ENCODE data around the gene HMOX2. TPM values are rescaled to one million over a fixed set of nuclear protein-coding genes. Genes with fewer than 3 reads are reported as not detected.

Gene HMOX2, protein sequence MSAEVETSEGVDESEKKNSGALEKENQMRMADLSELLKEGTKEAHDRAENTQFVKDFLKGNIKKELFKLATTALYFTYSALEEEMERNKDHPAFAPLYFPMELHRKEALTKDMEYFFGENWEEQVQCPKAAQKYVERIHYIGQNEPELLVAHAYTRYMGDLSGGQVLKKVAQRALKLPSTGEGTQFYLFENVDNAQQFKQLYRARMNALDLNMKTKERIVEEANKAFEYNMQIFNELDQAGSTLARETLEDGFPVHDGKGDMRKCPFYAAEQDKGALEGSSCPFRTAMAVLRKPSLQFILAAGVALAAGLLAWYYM
- total RNA-seq (2014; rRNA removed; shearing (Covaris generic)) = 65.7 and 68.0 TPM in 2 replicates
- 33.8 and 37.9 TPM in 2 replicates for polyA plus RNA-seq (2015; cell fraction: cytosol; rRNA removed)
- 8.5 and 12.2 TPM in 2 replicates for polyA plus RNA-seq (2015; cell fraction: nucleus; rRNA removed)

DNA sequence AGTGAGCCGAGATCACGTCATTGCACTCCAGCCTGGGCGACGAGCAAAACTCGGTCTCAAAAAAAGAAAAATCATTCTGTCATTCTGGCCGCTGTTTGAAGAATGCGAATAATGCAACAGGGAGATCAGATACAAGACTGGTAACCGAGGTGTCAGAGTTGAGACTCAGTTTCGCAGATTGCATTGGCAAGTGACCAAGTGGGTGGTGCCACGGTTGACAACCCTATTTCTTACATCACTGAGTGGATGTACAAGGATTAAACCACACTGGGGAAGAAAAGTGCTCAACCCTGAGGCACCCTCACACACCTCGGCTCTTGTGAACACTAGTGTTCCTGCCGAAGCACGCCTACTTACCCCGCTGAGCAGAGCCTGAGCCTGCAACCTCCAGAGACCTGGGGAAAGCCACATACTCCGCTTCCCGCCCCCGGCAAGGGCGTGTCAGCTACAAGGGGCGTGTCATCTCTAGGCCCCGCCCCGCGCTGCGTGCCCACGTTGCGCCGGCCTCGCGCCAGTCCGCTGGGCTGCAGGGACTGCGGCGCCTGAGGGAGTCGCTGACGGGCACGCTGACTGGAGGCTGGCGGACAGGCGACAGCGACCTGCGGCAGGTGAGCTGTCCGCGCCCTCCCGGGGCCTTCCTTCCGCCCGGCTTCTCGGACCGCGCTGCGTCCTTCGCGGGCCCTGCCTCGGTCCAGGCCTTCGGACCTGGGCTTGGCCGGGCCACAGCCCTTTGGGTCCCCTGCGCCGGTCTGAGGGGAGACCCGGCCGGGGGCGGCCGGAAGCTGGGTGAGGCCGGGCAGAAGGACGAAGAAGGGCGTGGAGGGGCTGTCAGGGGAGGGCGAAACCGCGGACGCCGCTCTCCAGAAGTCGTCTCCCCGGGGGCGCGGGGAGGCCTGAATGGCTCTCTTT, at the start of gene HMOX2:
HMOX2 (plus strand) TSS at position 519 of the 909 bp plus-strand sequence. CDS start 29,127 bp downstream, outside the sequence.
- in situ Hi-C loops (cut with HindIII; ENCODE audit: low pct_unique_long_range_greater_than_20kb, low sequenced_read_pairs) = no loop called here
- peak; percentile 87 for DNase-seq (ENCODE audit: low read depth, low spot score)

DNA sequence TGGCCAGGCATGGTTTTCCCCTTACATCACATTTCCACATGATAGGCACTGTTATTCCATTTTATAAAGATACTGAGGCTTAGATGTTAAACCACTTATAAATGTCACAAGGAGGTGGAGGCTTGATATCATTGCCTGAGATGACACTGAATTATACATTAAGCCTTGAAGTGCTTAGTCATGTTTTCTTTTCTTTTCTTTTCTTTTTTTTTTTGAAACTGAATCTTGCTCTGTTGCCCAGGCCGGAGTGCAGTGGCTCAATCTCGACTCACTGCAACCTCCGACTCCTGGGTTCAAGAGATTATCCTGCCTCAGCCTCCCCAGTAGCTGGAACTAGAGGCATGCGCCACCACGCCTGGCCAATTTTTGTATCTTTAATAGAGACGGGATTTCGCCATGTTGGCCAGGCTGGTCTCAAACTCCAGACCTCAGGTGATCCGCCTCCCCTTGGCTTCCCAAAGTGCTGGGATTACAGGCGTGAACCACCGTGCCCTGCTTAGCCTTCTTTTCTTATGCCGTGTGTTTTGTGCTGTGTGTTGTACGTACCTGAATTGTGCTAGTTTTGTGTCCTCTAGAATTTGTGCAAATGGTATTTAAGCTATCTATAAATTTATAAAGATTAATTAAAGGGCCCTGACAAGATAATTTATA, 49.4 kb upstream of the HMOX2 start:
- DNase-seq (ENCODE audit: low read depth, low spot score) = no peak
- in situ Hi-C loops (cut with HindIII; ENCODE audit: low pct_unique_long_range_greater_than_20kb, low sequenced_read_pairs) = no loop called here

DNA sequence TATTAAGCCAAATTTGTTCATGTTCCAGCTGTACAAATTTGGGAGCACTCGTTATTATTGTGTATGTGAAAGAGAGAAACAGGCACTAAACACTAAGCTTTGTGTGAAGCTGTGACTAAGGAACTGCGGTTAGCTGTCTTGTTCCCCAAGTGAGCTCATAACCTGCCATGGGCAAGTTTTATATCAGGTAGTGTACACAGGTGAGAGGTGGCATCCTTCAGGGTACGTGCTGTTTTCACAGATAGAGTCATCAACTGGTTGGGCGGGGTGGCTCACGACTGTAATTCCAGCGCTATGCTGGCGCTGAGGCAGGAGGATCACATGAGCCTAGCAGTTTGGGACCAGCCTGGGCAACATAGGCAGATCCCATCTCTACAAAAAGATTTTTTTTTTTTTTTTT, 47.7 kb upstream of the HMOX2 start:
- in situ Hi-C loops (cut with HindIII; ENCODE audit: low pct_unique_long_range_greater_than_20kb, low sequenced_read_pairs) = no loop called here
- DNase-seq (ENCODE audit: low read depth, low spot score) = no peak

DNA sequence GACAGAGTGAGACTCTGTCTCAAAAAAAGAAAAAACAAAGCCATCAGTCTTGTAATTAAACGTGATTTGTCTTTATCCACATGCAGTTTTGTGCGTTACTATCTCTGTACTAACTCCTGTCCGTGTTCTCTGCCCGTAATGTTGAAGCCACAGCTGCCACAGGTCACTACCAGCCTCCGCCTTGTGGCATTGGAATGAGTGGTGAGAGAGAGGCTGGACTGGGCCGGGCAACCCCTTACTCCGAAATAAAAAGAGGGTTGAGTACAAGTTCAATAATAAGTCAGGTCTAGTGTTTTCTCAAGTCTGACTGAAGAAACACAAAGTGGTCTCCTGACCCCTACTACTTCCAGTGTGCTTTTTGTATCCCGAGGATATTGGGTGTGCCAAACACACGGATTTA, 45.2 kb upstream of the HMOX2 start:
- no peak for DNase-seq (ENCODE audit: low read depth, low spot score)
- in situ Hi-C loops (cut with HindIII; ENCODE audit: low pct_unique_long_range_greater_than_20kb, low sequenced_read_pairs) = no loop called here

DNA sequence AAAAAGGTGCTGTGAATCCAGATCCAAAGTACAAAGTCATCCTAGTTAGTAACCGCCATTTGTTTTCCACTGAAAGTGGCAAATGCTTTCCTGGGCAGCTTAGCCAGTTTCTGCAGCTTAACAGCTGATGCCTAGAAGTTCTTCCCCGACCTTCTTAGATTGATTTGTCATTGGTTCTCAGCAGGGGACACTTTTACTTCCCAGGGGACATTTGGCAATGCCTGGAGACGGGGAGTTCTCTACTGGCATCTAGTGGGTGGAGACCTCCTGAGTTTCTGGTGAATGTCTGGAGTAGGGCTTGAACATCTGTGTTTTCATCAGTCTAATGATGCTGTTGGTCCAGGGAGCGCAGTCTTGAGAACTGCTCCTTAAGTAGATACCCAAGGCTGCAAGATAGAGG, 43.0 kb upstream of the HMOX2 start:
- in situ Hi-C loops (cut with HindIII; ENCODE audit: low pct_unique_long_range_greater_than_20kb, low sequenced_read_pairs) = no loop called here
- DNase-seq (ENCODE audit: low read depth, low spot score) = no peak

DNA sequence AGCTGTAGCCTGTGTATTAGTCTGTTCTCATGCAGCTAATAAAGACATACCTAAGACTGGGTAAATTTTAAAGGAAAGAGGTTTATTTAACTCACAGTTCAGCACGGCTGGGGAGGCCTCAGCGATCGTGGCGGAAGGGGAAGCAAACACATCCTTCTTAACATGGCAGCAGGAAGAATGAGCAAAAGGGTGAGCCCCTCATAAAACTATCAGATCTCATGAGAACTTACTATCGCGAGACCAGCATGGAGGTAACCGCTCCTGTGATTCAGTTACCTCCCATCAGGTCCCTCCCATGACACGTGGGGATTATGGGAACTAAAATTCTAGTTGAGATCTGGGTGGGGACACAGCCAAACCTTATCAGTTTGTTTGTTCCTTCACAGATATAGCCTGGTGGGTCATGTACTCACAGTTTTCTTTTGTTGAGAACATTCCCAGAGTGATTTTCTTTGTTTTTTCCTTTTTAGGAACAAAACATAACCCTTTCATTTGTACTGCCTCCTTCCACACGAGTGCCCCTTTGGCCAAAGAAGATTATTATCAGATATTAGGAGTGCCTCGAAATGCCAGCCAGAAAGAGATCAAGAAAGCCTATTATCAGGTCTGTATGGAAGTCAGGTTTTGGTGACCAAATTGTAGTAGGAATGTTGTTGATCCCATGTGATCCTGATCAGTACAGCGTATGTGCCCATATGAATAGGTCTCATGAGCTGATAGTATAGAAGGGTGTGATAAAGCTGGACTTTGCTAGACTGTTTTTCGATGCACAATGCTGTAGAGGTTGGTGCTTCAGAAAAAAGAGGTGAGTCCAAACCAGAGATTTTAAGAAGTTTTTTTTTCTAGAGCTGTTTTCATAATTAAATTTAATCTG, 42.0 kb upstream of the HMOX2 start:
- no peak for DNase-seq (ENCODE audit: low read depth, low spot score)
- in situ Hi-C loops (cut with HindIII; ENCODE audit: low pct_unique_long_range_greater_than_20kb, low sequenced_read_pairs) = no loop called here

DNA sequence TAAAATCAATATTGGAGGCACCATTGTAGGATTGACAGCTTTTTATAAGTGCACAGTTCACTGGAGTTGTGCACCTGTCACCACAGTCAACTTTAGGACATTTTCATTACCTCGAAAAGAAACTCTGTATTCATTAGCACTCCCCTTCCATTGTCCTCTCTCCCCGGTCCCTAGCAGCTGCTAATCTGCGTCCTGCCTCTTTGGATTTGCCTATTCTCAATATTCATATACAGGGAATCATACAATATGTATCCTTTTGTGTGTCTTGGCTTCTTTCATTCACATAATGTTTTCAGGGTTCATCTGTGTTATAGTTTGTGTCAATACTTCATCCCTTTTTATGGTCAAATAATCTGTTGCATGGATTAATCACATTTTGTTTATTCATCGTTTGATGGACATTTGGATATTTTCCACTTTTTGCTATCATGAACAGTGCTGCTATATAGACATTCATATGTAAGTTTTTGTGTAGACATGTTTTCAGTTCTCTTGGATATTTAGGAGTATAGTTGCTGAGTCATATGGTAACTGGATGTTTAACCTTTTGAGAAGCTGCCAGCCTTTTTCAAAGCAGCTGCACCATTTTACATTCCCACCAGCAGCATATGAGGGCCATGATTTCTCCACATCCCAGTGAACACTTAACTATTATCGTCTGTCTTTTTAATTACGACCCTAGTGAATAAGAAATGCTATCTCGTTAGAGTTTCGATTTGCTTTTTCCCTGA, 40.7 kb upstream of the HMOX2 start:
- no peak for DNase-seq (ENCODE audit: low read depth, low spot score)
- in situ Hi-C loops (cut with HindIII; ENCODE audit: low pct_unique_long_range_greater_than_20kb, low sequenced_read_pairs) = no loop called here

DNA sequence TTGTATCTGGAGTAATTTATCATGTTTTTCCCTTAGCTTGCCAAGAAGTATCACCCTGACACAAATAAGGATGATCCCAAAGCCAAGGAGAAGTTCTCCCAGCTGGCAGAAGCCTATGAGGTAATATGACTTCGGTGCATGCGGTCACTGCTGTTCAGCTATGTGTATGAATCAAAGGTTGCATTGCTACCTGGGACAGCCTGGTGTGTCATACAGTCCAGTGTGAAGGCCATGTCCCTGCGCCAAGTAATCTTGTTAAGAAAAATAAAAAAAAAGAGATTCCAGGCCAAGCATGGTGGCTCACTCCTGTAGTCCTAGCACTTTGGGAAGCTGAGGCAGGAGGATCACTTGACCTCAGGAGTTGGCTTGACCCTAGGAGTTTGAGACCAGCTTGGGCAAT, 38.8 kb upstream of the HMOX2 start:
- in situ Hi-C loops (cut with HindIII; ENCODE audit: low pct_unique_long_range_greater_than_20kb, low sequenced_read_pairs) = no loop called here
- DNase-seq (ENCODE audit: low read depth, low spot score) = no peak

DNA sequence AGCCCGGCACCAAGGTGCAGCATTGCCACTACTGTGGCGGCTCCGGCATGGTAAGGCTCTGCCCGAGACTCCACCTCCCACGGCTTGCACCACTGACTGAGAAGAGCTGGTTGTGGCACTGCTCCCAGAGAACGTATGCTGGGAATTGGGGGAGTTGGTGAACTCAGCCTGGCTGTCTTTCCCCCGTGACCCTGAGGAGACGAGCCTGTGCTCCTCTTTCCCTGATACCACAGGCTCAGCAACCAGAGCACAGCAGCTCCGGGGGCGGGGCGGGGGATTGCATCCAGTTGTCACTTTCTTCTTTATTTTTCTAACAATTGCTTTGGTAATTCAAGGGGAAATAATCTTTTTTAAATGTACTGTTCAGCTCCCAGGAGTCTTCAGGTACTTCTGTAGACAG, 33.8 kb upstream of the HMOX2 start:
- in situ Hi-C loops (cut with HindIII; ENCODE audit: low pct_unique_long_range_greater_than_20kb, low sequenced_read_pairs) = no loop called here
- DNase-seq (ENCODE audit: low read depth, low spot score) = no peak

DNA sequence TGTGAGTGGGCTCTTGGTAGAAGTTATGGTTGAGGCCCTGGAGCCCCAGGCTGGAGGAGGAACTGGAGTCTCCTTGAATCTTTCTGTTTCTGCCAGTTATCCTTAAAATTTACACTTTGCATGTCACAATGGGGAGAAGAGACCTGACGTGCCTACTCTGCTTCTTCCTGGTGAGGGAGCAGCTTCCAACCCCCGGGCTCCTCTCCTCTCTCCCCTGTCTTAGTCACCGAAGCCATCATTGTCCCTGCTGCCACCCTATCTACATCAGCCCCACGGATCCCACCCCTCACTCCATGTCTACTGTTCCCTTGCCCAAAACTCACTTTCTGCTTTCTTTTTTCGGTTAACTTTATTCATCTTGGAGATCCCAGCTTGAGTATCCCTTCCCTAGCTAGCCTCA, 32.9 kb upstream of the HMOX2 start:
- in situ Hi-C loops (cut with HindIII; ENCODE audit: low pct_unique_long_range_greater_than_20kb, low sequenced_read_pairs) = no loop called here

DNA sequence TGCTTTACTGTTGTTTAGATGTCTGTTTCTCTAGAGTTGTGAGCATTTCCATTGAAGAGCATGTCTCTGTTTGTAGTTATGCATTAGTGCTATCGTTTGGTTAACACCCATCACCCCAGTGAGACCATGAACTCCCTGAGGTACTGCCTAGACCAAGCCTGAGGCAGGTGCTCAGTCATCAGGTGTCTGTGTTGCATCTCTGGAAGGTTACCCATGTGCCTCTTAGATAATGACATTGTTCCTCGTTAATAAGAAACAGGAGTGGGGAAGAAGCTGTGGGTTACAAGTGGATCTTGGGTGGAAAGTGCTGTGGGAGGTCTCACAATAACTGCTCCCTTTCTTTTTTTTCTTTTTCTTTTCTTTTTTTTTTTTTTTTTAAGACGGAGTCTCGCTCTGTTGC, 32.2 kb upstream of the HMOX2 start:
- no peak for DNase-seq (ENCODE audit: low read depth, low spot score)
- in situ Hi-C loops (cut with HindIII; ENCODE audit: low pct_unique_long_range_greater_than_20kb, low sequenced_read_pairs) = no loop called here

More for the DNA sequence above, 32.9 kb upstream of the HMOX2 start:
- no peak for DNase-seq (ENCODE audit: low read depth, low spot score)

DNA sequence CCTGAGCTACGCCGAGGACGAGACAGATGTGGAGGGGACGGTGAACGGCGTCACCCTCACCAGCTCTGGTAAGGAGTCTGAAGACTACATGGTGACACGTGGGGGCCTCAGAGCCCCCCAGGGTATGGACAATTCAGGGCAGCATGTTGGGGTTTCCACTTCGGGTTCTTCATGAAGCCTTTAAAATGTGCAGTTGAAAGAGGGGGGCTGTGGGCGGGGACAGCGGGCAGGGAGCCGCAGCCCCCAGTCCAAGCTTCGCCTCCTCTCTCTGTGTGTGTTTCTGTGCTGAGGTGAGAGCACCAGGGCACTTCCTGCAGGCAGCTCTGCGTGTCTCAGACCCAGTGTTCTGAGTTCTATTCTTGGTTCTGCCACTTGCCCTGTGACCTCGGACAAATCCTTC, 25.8 kb upstream of the HMOX2 start:
- in situ Hi-C loops (cut with HindIII; ENCODE audit: low pct_unique_long_range_greater_than_20kb, low sequenced_read_pairs) = no loop called here

DNA sequence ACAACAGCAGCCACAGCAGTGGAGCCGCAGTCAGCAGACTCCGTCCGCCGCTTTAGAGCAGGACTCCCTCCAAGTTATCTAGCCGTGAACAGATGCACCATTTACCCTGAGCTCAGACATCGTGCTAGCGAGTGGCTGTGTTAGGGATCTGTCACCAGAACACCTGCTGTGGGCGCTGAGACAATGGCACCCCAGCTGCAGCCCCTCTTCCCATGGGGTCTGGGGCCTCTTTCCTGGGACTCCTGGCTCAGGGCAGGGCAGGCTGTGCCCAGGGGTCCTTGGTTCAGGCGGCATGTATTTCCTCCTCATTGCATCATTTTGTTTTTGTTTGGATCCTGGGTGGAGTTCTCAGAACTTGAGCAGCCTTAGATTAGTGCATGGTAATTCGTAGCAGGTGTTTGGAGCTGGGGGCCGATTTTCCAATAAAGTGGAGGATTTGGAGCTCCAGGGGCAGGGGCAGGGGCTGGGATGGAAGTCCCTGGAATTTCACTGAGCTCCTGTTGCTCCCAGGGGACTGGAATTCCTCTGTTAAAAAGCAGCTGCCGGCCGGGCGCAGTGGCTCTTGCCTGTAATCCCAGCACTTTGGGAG, 25.2 kb upstream of the HMOX2 start:
- in situ Hi-C loops (cut with HindIII; ENCODE audit: low pct_unique_long_range_greater_than_20kb, low sequenced_read_pairs) = no loop called here
- no peak for DNase-seq (ENCODE audit: low read depth, low spot score)

More for the DNA sequence above, 25.8 kb upstream of the HMOX2 start:
- no peak for DNase-seq (ENCODE audit: low read depth, low spot score)

DNA sequence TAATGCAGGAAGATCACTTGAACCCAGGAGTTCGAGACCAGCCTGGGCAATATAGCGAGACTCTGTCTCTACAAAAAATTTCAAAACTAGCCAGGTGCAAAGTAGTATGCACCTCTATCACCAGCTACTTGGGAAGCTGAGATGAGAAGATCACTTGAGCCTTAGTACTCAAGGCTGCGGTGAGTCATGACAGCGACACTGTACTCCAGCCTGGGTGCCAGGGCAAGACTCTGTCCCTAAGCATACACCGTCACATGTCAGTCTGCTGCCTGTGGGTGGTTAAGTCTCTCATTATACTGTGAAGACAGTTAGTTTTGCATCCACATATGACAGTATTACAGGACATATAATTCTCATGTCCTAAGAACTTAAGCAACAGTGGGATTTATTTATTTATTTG, 23.5 kb upstream of the HMOX2 start:
- no peak for DNase-seq (ENCODE audit: low read depth, low spot score)
- in situ Hi-C loops (cut with HindIII; ENCODE audit: low pct_unique_long_range_greater_than_20kb, low sequenced_read_pairs) = no loop called here

DNA sequence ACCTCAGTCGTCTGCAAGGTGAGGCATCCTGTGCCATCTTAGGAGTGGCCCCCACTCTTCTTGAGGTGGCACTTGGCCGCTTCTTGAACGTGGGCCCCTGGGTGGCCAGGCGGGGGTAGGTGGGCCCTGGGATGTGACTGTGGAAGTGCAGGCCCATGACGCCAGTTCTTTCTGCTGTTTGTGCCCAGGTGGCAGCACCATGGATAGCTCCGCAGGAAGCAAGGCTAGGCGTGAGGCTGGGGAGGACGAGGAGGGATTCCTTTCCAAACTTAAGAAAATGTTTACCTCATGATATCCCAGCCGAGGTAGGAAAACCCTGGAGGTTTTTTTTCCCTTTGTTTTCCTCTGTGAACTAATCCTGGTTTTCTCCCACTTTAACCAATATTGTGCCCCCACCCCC, 21.6 kb upstream of the HMOX2 start:
- no peak for DNase-seq (ENCODE audit: low read depth, low spot score)
- in situ Hi-C loops (cut with HindIII; ENCODE audit: low pct_unique_long_range_greater_than_20kb, low sequenced_read_pairs) = no loop called here

DNA sequence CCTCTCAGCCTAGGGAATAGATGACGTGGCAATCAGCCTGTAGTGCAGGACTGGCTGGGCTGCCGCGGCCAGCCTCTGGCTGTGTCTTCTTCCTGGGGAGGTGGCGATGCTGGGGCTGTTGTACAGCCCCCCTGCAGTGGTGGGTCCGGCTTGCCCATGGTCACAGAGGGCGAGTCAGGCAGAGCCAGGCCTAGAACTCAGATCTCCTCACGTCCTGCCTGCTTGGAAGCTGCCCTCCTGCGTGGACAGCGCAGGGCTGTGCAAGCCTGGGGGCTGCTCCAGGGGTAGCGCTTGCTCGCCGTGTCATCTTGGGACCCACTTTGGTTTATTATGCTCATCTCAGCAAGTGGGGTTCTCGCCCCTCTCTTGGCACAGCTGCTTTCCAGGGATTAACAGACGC, 21.1 kb upstream of the HMOX2 start:
- in situ Hi-C loops (cut with HindIII; ENCODE audit: low pct_unique_long_range_greater_than_20kb, low sequenced_read_pairs) = no loop called here
- DNase-seq (ENCODE audit: low read depth, low spot score) = no peak
